Activated naive CD8-positive, alpha-beta T cell (primary cell): Measurements from ENCODE around the gene PLA2G5.
"Not testable (repeated sequence)": the region's sequence is repeated elsewhere in the genome, so short reads cannot be mapped to it uniquely, and the experiment has no call there.

Experiments used
- H3K27ac Mint-ChIP-seq: one replicate; pipeline ENCODE4 v1.8.0; 2021; ENCODE audit warnings: mixed read lengths
- H3K27me3 Mint-ChIP-seq: one replicate; pipeline ENCODE4 v1.8.0; 2021; ENCODE audit warnings: mixed read lengths
- H3K36me3 Mint-ChIP-seq: one replicate; pipeline ENCODE4 v1.8.0; 2021; ENCODE audit warnings: mixed read lengths
- H3K4me1 Mint-ChIP-seq: one replicate; pipeline ENCODE4 v1.8.0; 2021; ENCODE audit warnings: low read depth, mixed read lengths
- H3K4me3 Mint-ChIP-seq: one replicate; pipeline ENCODE4 v1.8.0; 2021; ENCODE audit warnings: mild to moderate bottlenecking, mixed read lengths
- H3K9me3 Mint-ChIP-seq: one replicate; pipeline ENCODE4 v1.8.0; 2021; ENCODE audit warnings: low read depth, mixed read lengths

PLA2G5 gene

GRCh38 chr1:20114021-20114648 is 44.1 kb downstream of the PLA2G5 start:
- Mint-ChIP-seq H3K9me3 (no peaks in the 10 kb centered on the region), H3K27ac (no peak overlapping the region), H3K4me1 (no peaks in the 10 kb centered on the region), H3K4me3 (no peak overlapping the region), H3K36me3 (no peaks in the 10 kb centered on the region), H3K27me3 (peaks cover 7% of the 10 kb centered on the region)

DNA sequence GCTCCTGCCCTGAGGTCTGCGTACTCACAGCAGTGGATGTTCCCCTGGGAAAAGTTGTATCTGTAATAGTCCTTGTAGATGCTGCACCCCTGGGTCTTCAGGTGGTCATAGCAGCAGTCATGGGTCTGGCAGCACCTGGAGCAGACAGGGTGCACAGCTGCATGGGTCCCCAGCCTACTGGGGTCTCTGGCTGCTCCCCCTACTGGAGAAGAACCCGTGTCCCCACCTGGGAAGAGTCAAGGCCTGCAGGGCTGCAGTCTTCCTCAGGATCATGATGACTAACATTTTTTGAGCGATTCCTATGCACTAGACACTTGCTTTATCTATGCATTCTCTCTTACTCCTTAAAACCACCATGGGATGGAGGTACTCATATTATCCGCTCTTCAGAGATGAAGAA is 45.5 kb downstream of the PLA2G5 start:
- no peaks in the 10 kb centered on the region for H3K4me1 Mint-ChIP-seq
- no peaks in the 10 kb centered on the region for H3K9me3 Mint-ChIP-seq
- H3K27ac Mint-ChIP-seq: no peak overlapping the region
- peaks cover 7% of the 10 kb centered on the region for H3K27me3 Mint-ChIP-seq
- H3K36me3 Mint-ChIP-seq: no peaks in the 10 kb centered on the region
- H3K4me3 Mint-ChIP-seq: no peak overlapping the region

- H3K27me3 Mint-ChIP-seq: peaks cover 7% of the 10 kb centered on the region
- H3K4me3 Mint-ChIP-seq: no peak overlapping the region
- H3K9me3 Mint-ChIP-seq: no peaks in the 10 kb centered on the region
- H3K36me3 Mint-ChIP-seq: no peaks in the 10 kb centered on the region
- no peak overlapping the region for H3K27ac Mint-ChIP-seq
- no peaks in the 10 kb centered on the region for H3K4me1 Mint-ChIP-seq
Measured at GRCh38 chr1:20115916-20116315, 45.9 kb downstream of the PLA2G5 start.

- Mint-ChIP-seq H3K4me3 (no peak overlapping the region), H3K9me3 (no peaks in the 10 kb centered on the region), H3K4me1 (no peaks in the 10 kb centered on the region), H3K27ac (no peak overlapping the region), H3K36me3 (no peaks in the 10 kb centered on the region), H3K27me3 (peaks cover 16% of the 10 kb centered on the region)
Measured at GRCh38 chr1:20117236-20117635, 47.2 kb downstream of the PLA2G5 start.

- Mint-ChIP-seq H3K27me3 (peaks cover 12% of the 10 kb centered on the region), H3K36me3 (no peaks in the 10 kb centered on the region), H3K9me3 (no peaks in the 10 kb centered on the region), H3K4me3 (no peak within 1 kb of the TSS), H3K27ac (no peak within 1 kb of the TSS), H3K4me1 (no peaks in the 10 kb centered on the region)
Measured at GRCh38 chr1:20119347-20119746, 49.4 kb downstream of the PLA2G5 start, which contains the start of gene PLA2G2D. TSS of gene PLA2G2D (minus strand) at chr1:20119536. CDS start at chr1:20119498, 38 bp downstream.

DNA sequence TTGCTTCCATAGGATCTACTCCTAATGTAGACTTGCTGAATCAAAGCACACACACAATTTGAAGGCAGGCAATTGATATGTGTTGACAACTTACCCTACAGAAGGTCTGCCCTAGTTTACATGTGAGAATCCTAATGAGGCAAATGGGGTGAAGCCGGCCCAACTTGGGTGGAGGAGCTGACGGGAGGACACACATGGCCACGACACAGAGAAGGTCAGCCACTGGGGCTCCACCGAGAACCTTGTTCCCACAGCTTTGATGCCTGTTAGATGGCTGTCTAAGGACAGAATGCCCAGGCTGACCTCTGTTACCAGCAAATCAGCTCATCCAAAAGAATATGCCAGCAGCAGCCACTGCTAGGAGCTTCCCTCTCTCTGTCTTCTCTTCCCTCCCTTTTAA is 50.8 kb downstream of the PLA2G5 start:
- no peaks in the 10 kb centered on the region for H3K9me3 Mint-ChIP-seq
- no peaks in the 10 kb centered on the region for H3K4me1 Mint-ChIP-seq
- H3K36me3 Mint-ChIP-seq: no peaks in the 10 kb centered on the region
- H3K27ac Mint-ChIP-seq: no peak overlapping the region
- H3K4me3 Mint-ChIP-seq: no peak overlapping the region
- H3K27me3 Mint-ChIP-seq: peaks cover 15% of the 10 kb centered on the region

DNA sequence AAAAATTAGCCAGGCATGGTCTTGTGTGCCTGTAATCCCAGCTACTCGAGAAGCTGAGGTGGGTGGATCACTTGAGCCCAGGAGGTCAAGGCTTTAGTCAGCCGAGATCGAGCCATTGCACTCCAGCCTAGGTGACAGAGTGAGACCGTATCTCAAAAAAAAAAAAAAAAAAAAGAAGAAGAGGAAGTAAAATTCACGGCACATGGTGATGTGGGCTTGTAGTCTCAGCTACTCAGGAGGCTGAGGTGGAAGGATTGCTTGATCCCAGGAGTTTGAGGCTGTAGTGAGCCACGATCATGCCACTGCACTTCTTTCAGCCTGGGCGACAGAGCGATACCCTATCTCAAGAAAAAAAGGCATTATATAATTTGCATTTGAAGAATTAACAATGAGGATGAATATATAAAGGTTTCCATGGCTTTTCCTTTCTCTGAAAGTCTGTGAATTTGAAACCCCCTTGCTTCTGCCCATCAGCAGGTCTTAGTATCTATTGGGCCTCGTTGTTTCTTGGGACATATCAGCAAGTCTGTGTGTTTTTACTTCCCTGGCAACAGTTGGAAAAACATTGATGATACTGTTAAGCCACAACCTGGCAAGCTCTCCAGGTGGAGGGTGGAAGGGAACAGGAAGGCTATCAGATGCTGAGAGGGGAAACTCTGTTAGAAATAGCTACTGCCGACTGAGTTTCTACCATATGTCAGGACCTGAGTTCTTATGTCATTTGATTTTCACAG is 53.9 kb downstream of the PLA2G5 start:
- Mint-ChIP-seq H3K27ac (no peak overlapping the region), H3K36me3 (no peaks in the 10 kb centered on the region), H3K4me3 (no peak overlapping the region), H3K4me1 (no peaks in the 10 kb centered on the region), H3K27me3 (peaks cover 13% of the 10 kb centered on the region), H3K9me3 (no peaks in the 10 kb centered on the region)

DNA sequence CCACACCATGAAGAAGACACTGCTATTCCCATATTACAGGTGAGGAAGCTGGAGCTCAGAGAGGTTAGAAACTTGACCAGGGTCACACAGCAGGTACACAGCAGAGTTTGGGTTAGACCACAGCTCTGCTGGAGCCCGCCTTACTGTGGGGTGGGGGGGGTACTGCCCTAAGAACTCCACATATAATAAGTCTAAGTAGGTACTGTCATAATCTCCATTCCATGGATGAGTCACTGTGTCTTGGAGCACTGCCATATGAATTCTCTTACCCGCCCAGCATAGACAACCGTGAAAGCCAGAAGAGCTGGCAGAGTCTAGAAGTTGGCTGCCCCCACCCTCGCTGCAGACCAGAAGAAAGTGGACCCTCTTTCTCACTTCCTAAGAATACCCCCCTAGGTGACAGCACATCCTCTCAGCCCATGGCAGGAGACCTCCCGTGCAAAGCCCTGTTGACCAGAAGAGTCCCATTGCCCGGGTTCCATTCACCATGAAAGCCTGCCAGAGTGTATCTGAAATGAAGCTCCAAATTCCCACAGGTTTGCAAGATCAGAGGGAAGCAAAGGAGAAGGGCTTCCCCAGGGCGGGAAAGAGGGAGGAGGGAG is 54.6 kb downstream of the PLA2G5 start:
- Mint-ChIP-seq H3K36me3 (no peaks in the 10 kb centered on the region), H3K27me3 (peaks cover 13% of the 10 kb centered on the region), H3K4me3 (no peak overlapping the region), H3K27ac (no peak overlapping the region), H3K9me3 (no peaks in the 10 kb centered on the region), H3K4me1 (no peaks in the 10 kb centered on the region)

DNA sequence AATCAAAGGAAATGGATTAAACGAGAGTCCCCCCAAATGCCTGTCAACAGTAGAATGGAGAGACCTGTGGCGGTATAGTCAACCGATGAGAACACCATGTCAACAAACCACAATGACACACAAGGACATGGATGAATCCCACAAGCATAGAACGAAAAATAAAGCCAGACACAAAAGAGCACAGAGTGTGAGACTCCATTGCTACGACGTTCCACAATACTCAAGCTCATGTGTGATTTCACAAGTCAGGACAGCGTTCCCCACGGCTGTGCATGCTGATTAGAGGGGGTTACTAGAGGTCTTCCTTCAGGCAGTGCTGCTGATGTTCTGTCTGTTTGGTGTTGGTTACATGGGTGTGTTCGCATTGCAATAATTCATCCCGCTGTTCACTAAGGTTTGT is 55.1 kb downstream of the PLA2G5 start:
- Mint-ChIP-seq H3K9me3 (no peaks in the 10 kb centered on the region), H3K4me3 (no peak overlapping the region), H3K4me1 (no peaks in the 10 kb centered on the region), H3K27ac (no peak overlapping the region), H3K36me3 (no peaks in the 10 kb centered on the region), H3K27me3 (peaks cover 13% of the 10 kb centered on the region)

DNA sequence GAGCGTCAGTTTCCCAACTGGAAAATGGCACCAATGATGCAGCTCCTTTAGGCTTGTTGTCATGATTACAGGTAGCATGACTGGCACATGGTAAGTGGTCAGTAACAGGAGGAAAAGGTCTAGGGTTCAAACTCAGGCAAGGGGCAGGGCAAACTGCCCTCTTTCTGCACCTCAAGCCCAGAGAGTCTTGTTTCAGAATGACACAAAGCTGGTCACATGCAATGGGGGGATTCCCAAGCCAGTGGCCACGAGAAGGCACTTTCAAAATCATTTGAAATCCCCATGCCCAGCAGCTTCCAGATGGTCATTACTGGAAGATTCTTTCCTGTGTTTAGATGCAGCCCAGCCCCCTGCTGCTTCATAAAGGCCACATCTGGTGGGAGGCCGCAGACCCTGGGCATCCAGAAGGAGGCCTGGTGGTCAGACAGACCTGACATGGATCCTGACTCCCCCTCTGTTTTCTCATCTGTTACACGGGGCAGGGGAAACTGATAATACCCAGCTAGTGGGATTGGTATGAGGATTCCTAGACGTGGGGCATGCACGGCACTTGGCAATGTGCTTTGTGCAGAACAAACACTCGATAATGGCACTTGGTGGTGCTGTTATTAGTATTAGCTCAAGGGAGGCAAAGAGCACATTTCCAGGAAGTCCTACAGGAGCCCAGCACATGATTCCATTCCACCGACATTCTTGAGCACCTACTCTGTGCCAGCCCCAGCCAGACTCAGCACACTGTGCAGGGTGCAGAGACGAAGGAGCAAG is 56.2 kb downstream of the PLA2G5 start:
- no peaks in the 10 kb centered on the region for H3K9me3 Mint-ChIP-seq
- peaks cover 10% of the 10 kb centered on the region for H3K27me3 Mint-ChIP-seq
- H3K36me3 Mint-ChIP-seq: no peaks in the 10 kb centered on the region
- no peaks in the 10 kb centered on the region for H3K4me1 Mint-ChIP-seq
- no peak overlapping the region for H3K4me3 Mint-ChIP-seq
- H3K27ac Mint-ChIP-seq: no peak overlapping the region

DNA sequence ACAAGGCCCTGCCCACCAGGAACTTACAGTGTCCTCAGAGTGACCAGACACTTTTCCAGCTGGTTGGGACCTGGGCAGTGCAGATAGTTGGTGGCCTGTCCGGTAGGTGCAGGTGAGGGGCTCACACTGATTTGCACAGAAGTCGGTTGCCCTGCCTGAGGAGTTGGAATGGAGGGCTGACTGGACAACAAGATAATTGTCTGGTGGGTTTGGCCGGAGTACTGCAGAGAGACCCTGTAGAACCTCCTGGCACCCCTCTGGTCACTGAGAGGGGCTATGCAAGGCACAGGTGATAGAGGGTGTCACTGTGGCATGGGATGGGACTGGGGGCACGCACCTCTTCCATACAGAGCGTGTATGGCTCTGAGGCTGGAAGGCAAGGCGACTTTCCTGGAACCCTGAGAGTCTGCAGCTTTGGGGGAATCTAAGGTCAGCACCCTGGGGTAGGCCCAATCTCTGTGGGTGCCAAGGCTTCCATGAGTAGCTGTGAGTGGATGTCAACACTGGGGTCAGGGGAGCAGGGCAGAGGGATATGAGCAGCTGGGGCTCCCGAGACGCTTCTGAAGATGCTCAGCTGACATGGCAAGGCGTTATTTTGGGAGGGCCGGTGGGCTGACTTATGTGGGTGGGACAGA is 56.9 kb downstream of the PLA2G5 start:
- no peaks in the 10 kb centered on the region for H3K4me1 Mint-ChIP-seq
- H3K27ac Mint-ChIP-seq: no peak overlapping the region

GRCh38 chr1:20130518-20130917 is 60.5 kb downstream of the PLA2G5 start:
- H3K4me3 Mint-ChIP-seq, H3K27ac Mint-ChIP-seq, H3K4me1 Mint-ChIP-seq, H3K9me3 Mint-ChIP-seq, H3K36me3 Mint-ChIP-seq, H3K27me3 Mint-ChIP-seq: not testable (repeated sequence)

More for the DNA sequence above, 56.9 kb downstream of the PLA2G5 start:
- Mint-ChIP-seq H3K9me3 (no peaks in the 10 kb centered on the region), H3K4me3 (no peak overlapping the region), H3K36me3 (no peaks in the 10 kb centered on the region), H3K27me3 (peaks cover 6% of the 10 kb centered on the region)

GRCh38 chr1:20134995-20135394 is 65.0 kb downstream of the PLA2G5 start:
- H3K36me3 Mint-ChIP-seq: no peaks in the 10 kb centered on the region
- H3K27me3 Mint-ChIP-seq: peaks cover 12% of the 10 kb centered on the region
- H3K4me3 Mint-ChIP-seq: no peak overlapping the region
- no peaks in the 10 kb centered on the region for H3K4me1 Mint-ChIP-seq
- H3K9me3 Mint-ChIP-seq: no peaks in the 10 kb centered on the region
- H3K27ac Mint-ChIP-seq: no peak overlapping the region

DNA sequence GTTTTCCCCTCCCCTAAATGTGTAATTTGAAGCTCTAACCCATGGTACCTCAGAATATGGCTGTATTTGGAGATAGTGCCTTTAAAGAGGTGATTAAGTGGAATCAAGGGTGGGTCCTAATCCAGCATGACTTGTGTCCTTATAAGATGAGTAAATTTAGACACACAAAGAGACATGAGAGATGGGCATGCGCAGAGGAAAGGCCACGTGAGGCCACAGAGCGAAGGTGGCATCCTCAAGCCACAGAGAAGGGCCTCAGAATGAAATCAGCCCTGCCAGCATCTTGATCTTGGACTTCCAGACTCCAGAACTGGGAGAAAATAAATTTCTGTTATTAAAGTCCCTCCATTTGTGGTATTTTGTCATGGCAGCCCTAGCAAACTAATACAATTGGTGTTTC is 66.3 kb downstream of the PLA2G5 start:
- peaks cover 12% of the 10 kb centered on the region for H3K27me3 Mint-ChIP-seq
- H3K4me3 Mint-ChIP-seq: no peak overlapping the region
- H3K27ac Mint-ChIP-seq: no peak overlapping the region
- H3K36me3 Mint-ChIP-seq: no peaks in the 10 kb centered on the region
- H3K9me3 Mint-ChIP-seq: no peaks in the 10 kb centered on the region
- H3K4me1 Mint-ChIP-seq: no peaks in the 10 kb centered on the region

GRCh38 chr1:20137055-20137454 is 67.1 kb downstream of the PLA2G5 start:
- H3K27ac Mint-ChIP-seq: no peak overlapping the region
- H3K36me3 Mint-ChIP-seq: no peaks in the 10 kb centered on the region
- no peaks in the 10 kb centered on the region for H3K4me1 Mint-ChIP-seq
- H3K4me3 Mint-ChIP-seq: no peak overlapping the region
- H3K9me3 Mint-ChIP-seq: no peaks in the 10 kb centered on the region
- H3K27me3 Mint-ChIP-seq: peaks cover 10% of the 10 kb centered on the region
